Activated T-cell treated with anti-CD3 and anti-CD28 coated beads for 48 hours (primary cell): ENCODE results near the gene TPH2.

ENCODE experiments used
- DNase-seq: peaks from one replicate; pipeline ENCODE4 v3.0.0-alpha.2; 2020; ENCODE audit warnings: low read depth

Gene TPH2

DNA sequence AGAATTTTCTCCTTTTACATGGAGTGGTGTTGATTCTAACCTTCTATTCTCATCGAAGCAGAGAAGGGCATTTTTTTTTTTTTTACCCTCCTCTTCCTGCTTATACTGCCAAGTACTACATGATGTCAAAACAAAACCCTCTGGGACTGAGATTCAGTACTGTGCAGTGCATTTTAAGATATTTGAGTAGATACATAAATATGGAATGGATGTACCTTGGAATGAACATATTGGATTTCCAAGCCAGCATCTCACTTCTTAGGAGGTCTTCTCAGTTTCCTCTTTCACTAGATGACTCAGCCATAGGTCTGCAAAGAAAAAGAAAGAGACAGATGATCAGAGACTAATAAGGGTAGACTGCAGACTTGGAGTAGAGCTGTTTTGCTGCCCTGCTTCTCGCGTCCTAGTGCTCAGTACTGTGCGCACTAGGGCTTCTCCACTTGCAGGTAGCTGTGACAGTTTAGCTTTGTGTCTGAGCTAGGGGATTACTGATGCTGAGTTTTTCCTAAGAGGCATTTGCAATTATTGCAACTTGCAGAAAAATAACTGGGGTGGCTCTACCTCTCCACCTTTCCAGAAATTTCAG, 20.4 kb downstream of the TPH2 start:
- no peak for DNase-seq

DNA sequence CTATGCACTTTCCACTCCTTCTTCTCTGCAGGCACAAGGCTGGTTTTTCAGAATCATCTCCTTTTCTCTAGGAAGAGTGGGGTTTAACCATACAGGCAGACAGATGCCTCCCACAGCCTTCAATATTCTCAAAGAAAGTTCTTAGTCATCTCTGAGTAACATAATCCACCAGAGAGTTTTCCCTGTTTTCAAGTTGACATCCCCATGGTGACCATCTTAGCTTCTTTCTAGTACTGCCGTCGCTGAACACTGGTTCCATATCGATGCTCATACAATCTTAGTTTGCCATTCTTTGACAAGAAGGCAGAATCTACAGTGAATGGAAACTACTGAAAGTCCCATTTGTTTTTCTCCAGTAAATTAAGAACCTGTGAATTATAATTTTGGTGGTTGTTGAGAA, 28.6 kb downstream of the TPH2 start:
- DNase-seq: no peak

DNA sequence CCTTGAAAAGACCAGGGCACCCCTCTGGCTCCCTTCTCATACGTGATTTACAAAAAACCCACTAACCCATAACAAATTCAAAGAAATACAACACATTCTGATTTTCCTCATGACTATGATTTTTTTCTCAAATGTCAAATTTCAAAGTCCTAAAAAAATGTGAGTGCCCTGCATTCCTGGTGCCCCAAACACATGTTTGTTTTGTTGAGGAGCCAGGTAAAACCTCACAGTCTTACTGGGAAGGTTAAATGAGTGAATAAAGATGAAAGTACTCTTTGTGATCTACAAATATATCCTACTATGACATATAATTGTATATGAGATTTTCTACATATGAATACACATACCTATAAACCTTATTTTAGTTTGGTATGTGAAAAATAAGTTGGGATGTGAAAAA, 30.7 kb downstream of the TPH2 start:
- no peak for DNase-seq

DNA sequence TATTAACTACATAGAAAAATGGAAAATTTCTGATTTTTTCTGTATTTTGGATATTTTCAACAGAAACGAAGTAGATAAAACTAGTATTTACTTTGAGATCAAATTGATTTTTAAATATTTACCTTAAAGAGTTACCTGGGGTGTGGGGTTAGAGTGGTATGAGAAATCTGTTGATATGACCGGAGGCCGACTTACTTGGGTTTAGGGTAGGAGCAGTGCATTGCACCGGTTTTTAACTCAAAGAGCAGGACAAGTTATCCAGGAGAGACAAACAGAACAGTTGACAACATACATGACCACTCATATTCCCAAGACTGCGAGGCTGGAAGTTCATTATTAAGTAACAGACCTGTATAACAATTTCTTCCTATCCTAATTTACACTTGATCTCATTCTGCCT, 31.4 kb downstream of the TPH2 start:
- DNase-seq: no peak

DNA sequence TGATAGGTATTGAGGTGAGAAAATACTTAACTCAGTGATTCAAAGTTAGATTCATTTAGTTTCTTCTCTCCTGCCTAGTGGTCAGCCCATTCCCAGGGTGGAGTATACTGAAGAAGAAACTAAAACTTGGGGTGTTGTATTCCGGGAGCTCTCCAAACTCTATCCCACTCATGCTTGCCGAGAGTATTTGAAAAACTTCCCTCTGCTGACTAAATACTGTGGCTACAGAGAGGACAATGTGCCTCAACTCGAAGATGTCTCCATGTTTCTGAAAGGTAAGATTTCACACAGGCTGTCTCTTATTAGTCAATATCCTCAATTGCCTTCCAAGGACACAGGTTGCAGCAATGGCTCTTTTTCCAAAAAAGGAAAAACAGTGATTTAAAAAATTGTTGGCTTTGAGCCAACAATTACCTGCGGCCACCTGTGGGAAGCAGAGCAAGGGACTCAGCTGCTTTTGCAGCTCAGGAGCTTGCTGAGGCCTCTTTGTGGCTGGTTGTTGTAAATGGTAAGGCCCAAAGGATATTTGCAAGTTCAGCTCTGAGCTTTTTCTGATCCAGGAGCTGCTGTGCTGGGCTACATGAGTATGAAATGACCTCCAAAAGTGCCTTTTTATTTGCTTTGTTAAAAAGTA, 33.9 kb downstream of the TPH2 start:
- no peak for DNase-seq

DNA sequence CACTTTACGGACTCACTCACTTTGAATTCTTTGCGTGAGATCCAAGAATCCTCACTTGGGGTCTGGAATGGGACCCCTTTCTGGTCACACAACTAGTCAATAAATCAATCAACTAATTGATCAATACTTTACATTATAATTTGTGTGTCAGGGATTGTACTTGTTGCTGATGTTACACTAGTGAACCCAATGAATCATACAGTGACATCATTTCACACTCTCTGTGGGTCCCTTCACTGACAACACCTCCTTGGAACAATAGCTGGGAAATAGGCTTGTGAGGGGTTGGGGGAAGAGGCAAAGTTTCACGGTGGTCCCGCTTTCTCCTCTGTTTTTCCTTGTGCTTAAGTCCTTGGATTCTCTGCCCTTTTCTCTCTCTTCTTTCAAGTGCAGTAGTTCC, 35.0 kb downstream of the TPH2 start:
- DNase-seq: no peak

DNA sequence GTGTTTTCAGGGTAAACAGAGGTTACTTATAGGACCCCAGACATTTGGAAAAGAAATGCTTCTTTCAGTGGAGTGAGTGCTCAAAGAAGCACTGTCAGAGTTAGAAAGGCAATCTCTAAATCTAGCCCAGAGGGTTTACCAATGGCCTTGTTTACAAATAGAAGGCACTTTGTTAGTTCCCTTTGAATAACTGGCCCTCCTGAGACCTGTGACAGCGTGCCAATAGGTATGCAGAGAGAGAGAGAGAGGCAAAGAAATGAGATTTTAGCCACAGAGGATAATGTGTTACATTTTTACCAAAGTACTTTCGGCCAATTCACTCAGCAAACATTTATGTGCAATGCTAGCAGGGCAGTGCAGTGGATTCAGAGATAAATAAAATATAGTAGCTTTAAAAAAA, 41.9 kb downstream of the TPH2 start:
- no peak for DNase-seq

DNA sequence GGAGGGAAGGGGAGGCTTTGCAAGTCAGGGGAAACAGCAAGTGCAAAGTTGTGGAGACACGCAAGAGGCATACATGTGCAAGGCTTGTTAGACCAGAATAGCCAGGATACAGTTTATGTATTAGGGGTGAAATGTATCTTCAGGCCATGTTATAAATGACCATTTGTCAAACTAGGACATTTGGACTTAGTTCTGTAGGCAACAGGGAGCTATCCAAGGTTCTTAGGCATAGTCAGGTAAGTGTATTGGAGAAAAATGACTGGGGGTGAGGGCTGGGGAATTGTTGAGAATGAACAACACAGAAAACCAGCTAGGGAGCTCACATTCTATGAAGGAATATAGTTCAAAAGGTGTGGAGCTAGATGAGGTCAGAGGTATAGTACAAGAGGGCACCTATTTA, 42.5 kb downstream of the TPH2 start:
- DNase-seq: no peak

DNA sequence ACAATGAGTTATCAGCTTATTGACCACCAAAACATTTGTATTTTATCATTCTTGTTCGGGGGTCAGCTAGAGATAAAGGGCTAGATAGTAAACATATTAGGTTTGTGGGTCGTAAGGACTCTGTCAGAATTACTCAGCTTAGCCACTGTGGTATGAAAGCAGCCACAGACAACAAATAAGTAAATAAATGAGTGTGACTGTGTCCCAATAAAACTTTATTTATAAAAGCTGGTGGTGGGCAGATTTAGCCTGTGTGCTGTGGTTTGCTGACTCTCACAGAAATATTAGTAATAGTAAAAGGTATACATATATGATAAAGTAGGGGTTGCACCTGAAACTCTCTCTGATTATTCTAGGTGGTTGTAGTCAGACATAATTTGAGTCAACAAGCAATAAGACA, 56.1 kb downstream of the TPH2 start:
- DNase-seq: no peak

DNA sequence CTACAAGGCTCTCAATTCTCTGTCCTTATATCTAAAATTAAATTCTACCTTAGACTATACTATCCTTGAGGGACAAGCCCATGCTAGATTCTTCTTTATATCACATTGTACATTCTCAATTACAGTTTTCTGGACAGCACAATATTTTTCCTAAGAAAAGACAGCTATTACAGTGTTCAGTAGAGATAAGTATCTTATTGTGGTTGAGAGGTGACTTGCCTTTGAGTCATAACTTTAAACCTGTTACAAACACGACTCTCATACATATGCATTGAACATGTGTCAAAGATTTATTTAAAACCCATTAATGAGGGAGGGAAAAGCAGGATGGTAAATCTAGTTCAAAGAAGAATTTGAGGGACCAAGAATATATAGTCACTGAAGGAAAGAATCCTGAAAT, 61.1 kb downstream of the TPH2 start:
- no peak for DNase-seq

DNA sequence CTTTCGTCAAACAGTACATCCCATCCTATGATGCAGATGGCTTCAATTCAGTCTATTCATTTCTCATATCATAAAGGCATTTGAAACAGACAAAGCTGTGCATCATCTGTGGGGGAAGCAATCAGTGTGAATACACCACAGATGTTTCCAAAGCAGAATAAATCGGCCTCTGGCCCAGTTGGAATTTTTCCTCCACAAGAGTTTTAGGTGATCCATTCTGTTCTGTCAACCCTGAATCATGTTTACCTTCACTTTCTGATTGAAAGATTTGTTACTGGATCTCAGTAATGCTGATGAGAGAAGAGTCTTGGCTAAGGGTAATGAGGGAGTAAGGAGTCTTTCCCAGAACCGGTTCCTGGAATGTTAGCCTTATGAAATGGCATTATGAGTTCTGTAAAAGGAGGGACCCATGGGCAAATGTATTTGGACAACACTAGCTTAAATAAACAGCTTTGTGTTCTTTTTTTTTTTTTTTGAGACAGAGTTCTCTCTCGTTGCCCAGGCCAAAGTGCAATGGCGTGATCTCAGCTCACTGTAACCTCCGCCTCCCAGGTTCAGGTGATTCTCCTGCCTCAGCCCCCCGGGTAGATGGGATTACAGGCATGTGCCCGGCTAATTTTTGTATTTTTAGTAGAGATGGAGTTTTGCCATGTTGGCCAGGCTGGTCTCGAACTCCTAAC, 62.5 kb downstream of the TPH2 start:
- DNase-seq: no peak

DNA sequence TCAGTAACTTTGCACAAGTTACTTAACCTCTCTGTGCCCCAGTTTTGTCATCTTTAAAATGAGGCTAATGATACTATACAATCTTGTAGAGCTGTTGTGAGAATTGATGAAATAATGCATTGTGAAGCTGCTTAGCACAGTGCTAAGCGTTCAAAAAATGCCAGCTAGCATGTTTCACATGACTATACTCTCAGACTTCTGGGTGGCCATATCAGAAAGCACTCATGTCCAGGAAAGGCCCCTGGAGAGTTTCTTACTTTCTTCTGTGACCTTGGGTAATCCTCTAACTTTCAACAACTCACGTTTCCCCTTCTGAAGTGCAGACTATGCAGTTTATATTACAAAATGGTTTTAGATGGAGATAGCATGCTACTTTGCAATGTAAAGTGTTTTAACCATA, 68.1 kb downstream of the TPH2 start:
- DNase-seq: no peak

DNA sequence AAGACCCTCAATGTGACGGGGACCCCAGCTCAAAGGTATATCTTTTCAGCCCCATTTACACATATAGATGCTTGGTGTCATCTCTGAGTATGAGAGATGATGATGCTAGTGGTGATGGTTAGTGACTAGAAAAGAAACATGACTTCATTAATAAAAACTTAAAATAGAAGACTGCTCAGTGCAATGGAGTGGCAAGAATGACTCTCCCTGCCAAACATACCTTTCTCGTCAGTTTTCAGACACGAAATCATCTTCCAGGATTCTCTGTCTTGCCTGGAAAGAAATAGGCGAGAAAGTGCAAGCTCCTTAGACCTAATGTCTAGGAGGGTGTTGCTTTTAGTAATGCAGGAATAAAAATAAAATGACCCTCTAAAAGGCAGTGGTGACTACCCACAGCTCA, 71.7 kb downstream of the TPH2 start:
- DNase-seq: no peak

DNA sequence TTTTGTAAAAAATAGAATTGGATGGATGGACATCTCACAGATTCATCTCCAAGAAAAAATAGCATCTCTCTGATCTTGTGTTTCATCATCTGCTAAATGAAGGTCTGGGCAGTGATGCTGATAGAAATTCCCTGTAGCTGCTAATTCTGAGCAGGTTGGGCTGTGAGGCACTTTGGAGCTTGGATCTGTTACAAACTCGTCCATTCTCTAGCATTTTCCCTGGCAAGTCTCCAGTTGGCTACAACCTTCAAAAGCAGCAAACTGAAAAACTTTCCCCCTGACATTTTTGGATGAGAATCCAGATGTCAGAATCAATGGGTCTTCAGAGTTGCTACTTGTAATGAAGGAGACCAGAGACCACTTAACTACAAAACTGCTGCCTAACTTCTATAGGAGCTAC, 72.7 kb downstream of the TPH2 start:
- no peak for DNase-seq

DNA sequence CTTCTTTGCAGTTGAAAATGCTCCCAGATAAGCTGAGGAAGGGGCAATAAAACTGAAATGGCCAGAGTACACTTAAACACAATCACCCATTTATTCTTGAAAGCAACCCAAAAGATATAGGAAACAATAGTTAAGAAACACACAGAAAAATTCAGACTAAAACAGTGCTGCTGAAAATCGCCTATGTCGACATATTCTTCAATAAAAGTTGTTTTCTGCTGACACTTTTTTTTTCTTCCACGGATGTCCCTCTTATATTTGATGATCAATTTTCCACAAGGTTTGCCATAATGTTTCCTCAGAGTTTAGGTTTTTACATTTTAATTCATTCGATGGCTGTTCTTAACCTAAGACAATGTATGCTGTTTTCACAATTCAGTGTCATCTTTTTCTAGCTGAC, 74.2 kb downstream of the TPH2 start:
- DNase-seq: no peak

DNA sequence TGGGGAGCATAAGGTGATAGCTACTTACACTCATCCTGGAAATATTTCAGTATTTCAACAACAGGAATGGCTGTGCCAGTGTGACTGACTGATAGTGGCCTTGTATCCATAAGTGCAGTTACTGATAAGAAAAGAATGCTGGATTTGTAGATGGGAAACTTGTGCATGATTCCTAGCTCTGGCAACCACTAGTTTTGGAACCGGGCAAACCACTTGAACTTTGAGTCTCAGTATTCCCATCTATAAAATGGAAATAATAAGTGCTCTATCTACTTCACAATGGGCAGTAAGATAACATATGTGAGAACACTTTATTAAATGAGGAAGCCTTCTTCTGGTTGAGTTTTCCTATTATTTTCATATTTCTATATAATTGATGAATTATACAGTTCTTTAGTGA, 77.2 kb downstream of the TPH2 start:
- no peak for DNase-seq

DNA sequence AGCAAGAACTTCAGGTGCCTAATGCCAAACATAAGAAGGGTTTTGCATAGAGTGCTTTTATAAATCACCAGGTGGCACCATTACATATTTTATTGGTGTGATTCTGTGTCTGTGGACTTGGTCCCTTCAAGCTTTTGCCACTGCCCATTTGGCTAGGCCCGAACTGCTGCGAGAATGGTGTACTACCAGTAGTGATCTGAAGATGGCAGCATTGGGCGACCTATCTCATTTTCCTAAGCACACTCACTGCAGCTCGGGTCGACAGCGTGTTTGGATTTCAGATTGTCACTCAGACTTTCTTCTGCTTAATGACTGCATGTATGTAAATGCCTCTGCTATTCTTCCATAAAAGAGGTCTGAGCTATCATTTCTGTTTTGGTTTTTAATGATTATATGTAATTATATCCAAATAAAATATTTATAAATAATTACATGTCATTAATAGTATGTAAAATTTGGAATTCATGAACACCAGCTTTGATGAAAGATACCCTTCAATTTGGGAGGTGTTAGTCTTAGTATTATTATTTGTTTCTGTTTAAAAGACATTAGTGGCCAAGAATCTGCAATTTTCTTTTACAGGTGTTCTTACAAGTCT, 78.5 kb downstream of the TPH2 start:
- DNase-seq: peak; percentile 47

DNA sequence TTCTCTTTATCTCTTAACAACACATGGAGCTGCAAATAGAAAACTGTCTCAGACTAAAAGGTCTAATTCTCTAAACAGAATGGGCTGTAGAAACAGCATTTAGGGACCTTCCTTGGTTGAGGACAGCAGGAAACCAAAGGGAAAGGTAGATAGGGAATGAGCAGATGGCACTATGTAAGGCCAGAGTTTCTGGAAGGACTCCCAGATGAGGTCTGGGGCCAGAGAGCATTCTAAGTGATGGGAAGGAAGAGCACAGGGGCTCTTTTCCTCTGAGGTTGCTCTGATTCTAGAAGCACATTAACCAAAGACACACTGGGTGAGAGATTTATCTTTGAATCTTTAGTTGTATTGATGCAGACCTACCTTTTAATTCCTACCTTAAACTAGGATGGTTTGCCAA, 79.4 kb downstream of the TPH2 start:
- no peak for DNase-seq

DNA sequence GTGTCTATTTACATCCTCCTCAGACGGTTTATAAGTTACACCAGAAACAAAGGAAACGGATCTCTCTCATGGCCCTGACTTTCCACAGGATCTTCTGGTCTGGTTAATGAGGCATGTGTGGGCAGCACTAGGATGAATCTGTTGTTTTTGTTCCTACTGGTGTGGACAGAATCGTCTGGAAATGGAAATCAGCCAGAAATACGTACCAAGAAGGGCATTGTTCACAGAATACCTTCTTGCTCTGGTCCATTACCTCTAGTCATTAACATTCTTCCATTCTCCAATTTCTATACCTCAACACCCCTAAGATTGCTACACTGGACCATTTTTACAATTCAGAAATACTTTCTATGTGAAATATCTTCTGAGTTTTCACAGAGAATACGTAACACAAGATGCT, 86.0 kb downstream of the TPH2 start:
- DNase-seq: no peak

DNA sequence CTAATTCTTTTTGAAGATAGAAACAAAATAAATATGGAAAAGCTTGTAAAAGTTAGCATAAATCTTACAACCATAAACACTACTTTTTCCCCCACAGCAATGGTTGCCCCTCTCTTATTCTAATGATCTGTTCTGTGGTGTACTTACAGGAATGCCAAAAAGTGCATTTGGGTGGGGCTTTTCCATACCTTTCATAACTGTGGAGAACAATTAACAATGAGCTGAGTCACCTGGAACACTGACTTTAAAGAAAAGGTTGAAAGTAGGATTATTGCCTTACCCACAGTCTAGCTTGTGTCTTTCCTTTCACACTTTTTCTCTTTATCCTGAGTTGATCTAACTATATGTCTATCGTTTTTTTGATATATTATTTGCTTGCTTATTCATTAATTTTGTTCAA, 86.9 kb downstream of the TPH2 start:
- DNase-seq: no peak

DNA sequence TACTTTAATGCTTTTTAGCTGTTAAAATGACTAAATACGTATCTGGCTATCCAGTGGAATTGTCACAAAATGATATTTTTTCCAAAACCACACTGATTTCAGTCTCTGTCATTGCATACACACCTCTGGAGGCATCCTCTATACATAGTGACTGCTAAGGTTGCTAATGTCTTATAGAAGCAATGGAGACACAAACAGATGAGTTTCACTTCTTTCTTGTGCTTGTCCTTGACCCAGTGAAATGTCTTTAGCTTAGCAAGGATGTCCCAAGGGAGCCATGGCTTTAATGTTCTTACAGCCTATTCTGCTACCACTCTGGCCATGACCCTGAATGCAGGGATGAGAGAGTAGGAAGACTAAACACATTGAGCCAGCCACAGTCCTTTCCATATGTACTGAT, 90.3 kb downstream of the TPH2 start:
- no peak for DNase-seq

DNA sequence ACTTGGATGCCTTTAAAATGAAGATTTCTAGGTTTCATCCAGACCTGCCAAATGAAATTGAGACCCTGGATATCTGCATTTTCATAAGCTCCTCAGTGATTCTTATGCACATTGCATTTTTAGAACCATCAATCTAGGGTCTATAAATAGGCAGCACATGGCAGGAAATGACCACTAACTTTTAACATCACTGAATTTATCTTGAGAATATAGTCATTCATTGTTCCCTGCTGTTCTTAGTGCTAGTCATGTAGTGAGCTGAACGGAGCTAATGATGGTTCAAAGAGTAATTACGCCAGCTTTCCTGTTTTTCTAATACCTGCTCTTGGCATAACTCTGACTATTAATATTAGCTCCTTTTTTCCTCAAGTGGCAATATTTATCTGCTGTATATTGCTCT, 91.6 kb downstream of the TPH2 start:
- DNase-seq: no peak

DNA sequence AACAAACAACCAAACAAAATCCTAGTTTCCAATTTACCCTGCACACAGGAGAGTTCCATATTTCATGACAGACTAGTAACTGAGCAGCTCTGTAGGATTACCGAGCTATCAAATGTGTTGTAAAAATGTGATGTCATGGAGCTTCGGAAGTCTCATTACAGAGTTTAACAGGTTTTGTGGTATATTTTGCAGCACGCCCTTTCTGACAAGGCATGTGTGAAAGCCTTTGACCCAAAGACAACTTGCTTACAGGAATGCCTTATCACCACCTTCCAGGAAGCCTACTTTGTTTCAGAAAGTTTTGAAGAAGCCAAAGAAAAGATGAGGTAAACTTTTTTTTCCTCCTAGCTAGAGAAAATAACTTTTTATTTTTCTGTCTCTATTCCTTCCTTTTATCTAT, 92.4 kb downstream of the TPH2 start:
- DNase-seq: no peak

DNA sequence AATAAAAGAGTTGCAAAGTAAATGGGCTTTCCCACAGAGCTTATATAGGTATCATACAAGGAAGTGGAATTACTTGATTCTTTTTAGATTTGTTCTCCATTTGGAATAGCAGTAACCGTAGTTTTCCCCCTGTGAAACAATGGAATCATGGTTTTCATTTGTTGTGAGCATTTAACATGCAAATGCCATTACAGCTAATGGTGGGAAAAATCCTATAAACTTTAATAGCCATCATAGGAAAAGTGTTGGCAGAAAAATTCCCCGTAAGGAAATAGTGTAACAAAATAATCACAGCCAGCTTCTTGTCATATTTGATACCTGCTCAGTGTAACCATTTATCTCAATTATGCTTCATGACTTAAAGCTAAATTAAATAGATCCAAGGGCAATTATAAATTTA, 95.3 kb downstream of the TPH2 start:
- DNase-seq: no peak
